ENCODE measurements around the gene MUC5B. TPM values are rescaled to one million over a fixed set of nuclear protein-coding genes. Genes with fewer than 3 reads are reported as not detected.

Gene MUC5B
- total and polyA plus RNA-seq, 3 donors from 2014 or later: 0.45 to 0.87 (median 0.50) TPM

DNA sequence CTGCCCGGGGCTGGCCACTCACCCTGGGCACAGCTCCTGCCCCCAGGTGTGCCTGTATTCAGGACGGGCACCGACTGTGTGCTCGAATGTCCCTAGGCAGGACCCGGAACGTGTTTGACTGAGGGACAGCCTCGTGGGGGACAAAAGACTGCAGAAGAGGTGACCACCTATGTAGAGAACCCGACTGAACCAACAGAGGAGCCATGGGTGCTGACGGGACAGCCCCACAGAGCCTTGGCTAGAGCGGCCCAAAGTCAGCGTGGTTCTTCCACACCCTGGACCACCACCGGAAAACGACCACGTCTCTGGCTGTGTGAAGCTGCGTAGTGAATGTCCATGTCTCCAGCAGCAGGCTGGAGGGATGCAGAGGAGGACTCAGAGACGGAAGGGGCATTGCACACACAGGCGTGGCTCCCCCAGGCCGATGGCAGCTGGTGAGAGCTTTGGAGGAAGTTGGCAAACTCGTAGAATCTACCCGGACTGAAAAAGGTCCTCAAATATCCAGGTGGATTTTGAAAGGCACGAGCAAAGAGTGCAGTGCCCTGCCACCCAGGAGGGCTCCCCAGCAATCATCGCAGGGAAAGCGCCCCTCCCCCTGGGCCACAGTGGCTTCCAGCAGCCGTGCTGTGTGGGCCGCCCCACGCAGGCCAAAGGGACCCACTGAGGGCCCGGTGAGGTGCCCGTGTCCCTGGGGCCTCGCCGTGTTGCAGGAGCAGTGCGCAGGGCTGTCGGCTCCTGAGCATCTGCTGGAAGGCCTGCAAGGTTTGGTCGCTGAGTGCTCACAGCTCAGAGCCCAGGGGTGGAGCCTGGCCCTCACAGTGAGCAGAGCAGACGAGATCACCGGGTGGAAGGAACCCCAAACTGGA is 17.5 kb upstream of the MUC5B start:
- no peak overlapping the region for H3K4me3 ChIP-seq
- intact Hi-C loops (cut with DNase I; ENCODE audit: low total_unique reads): loop anchor here (5.0 kb wide), 1 partner anchor 312 kb away; no protein-coding TSS in a partner anchor
- no peak overlapping the region for H3K27ac ChIP-seq
- DNase-seq: no peak
- no peaks in the 10 kb centered on the region for H3K9me3 ChIP-seq
- H3K36me3 ChIP-seq (ENCODE audit: low read depth, missing control alignments): no peaks in the 10 kb centered on the region
- H3K27me3 ChIP-seq: no peaks in the 10 kb centered on the region
- no peak for TF ChIP-seq POLR2A (IDR thresholded peaks at IDR 0.05)
- TF ChIP-seq, protein P1, sequence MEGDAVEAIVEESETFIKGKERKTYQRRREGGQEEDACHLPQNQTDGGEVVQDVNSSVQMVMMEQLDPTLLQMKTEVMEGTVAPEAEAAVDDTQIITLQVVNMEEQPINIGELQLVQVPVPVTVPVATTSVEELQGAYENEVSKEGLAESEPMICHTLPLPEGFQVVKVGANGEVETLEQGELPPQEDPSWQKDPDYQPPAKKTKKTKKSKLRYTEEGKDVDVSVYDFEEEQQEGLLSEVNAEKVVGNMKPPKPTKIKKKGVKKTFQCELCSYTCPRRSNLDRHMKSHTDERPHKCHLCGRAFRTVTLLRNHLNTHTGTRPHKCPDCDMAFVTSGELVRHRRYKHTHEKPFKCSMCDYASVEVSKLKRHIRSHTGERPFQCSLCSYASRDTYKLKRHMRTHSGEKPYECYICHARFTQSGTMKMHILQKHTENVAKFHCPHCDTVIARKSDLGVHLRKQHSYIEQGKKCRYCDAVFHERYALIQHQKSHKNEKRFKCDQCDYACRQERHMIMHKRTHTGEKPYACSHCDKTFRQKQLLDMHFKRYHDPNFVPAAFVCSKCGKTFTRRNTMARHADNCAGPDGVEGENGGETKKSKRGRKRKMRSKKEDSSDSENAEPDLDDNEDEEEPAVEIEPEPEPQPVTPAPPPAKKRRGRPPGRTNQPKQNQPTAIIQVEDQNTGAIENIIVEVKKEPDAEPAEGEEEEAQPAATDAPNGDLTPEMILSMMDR (IDR thresholded peaks at IDR 0.05): no peak
- 71 to 83% methylated on average over 19 to 34 of the region's 35 CpGs for WGBS, 2 donors
- H3K4me1 ChIP-seq: no peaks in the 10 kb centered on the region

- no peak for TF ChIP-seq POLR2A (IDR thresholded peaks at IDR 0.05)
- TF ChIP-seq, protein P1 (IDR thresholded peaks at IDR 0.05): no peak
- Histone ChIP-seq H3K27me3 (no peaks in the 10 kb centered on the region), H3K27ac (no peak overlapping the region), H3K9me3 (no peaks in the 10 kb centered on the region), H3K36me3 (ENCODE audit: low read depth, missing control alignments) (no peaks in the 10 kb centered on the region), H3K4me3 (no peak overlapping the region), H3K4me1 (no peaks in the 10 kb centered on the region)
- 92 to 94% methylated on average over 8 of the region's 8 CpGs for WGBS, 2 donors
- no peak for DNase-seq
- intact Hi-C loops (cut with DNase I; ENCODE audit: low total_unique reads): loop anchor here (5.0 kb wide), 1 partner anchor 311 kb away; no protein-coding TSS in a partner anchor
These were observed 16.9 kb upstream of the MUC5B start for GRCh38 chr11:1205987-1206331.

- intact Hi-C loops (cut with DNase I; ENCODE audit: low total_unique reads): loop anchor here (5.0 kb wide), 1 partner anchor 311 kb away; no protein-coding TSS in a partner anchor
- no peak for TF ChIP-seq POLR2A (IDR thresholded peaks at IDR 0.05)
- TF ChIP-seq, protein P1 (IDR thresholded peaks at IDR 0.05): no peak
- H3K27me3 ChIP-seq: no peaks in the 10 kb centered on the region
- WGBS, 2 donors: 90 to 91% methylated on average over 21 to 38 of the region's 38 CpGs
- DNase-seq: no peak
- no peak overlapping the region for H3K4me3 ChIP-seq
- no peaks in the 10 kb centered on the region for H3K36me3 ChIP-seq (ENCODE audit: low read depth, missing control alignments)
- no peaks in the 10 kb centered on the region for H3K4me1 ChIP-seq
- H3K9me3 ChIP-seq: no peaks in the 10 kb centered on the region
- no peak overlapping the region for H3K27ac ChIP-seq
These were observed 16.2 kb upstream of the MUC5B start for GRCh38 chr11:1206391-1207271.

DNA sequence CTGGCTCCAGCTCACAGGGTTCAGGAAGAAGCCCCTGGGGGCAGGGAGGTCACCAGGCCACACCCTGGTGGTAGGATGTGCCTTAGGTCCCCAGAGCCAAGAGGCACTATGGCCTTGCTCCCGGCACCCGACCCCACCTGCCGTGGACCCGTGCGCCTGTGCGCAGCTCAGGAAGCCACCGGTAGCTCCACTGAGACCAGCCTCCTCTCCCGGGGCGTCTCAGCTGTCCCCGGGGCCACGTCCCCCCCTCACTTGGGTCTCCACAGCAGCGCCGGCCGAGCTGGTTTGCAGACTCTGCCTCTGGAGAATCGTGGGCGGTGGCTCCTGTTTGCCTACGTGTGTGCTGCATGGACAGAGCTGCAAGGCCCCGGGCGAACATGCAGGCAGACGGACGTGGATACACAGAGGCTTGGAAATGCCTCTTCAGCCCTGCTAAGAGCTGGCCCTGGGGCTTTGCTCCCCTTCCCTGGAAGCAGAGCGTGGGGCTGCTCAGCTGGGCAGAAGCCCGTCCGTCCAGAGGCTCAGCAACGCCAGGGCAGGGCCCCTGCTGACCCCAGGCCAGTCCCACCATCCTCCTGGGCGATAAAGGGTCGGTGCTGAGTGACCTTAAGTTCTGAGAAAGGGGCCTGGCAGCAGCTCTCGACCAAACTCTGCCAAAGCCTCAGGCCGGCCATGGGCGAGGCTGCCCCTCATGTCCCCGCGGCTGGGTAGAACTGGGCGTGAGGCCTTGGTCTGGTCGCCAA is 15.3 kb upstream of the MUC5B start:
- no peak for DNase-seq
- H3K36me3 ChIP-seq (ENCODE audit: low read depth, missing control alignments): no peaks in the 10 kb centered on the region
- no peaks in the 10 kb centered on the region for H3K9me3 ChIP-seq
- TF ChIP-seq, protein P1 (IDR thresholded peaks at IDR 0.05): no peak
- TF ChIP-seq POLR2A (IDR thresholded peaks at IDR 0.05): no peak
- 92 to 93% methylated on average over 18 to 34 of the region's 34 CpGs for WGBS, 2 donors
- no peak overlapping the region for H3K4me3 ChIP-seq
- no peaks in the 10 kb centered on the region for H3K4me1 ChIP-seq
- intact Hi-C loops (cut with DNase I; ENCODE audit: low total_unique reads): loop anchor here (5.0 kb wide), 1 partner anchor 310 kb away; no protein-coding TSS in a partner anchor
- H3K27me3 ChIP-seq: no peaks in the 10 kb centered on the region
- no peak overlapping the region for H3K27ac ChIP-seq

All from testis (tissue), 3 donors.